GM12878 (cell line): Measurements from ENCODE around the gene LRIG2. TPM values are rescaled to one million over a fixed set of nuclear protein-coding genes. Genes with fewer than 3 reads are reported as not detected.

ENCODE experiments used
- ATAC-seq: fragments of 200-7000 bp; cut with Tn5 transposase; 3 replicates; pipeline ENCODE4 v1.9.1; 2020; ENCODE audit warnings: mild to moderate bottlenecking, moderate library complexity
- BruUV-seq: library from RNA; stranded (reverse); fragments of 400-500 nt; replicated peaks from 2 replicates; lab custom pipeline; 2021; lab: Mats Ljungman, UMichigan
- CTCF ChIA-PET: fragments of 300-600 bp; sonication (Branson Sonifier 250); formaldehyde crosslinking; extraction: SDS; loops from one replicate; lab custom pipeline; 2021; ENCODE audit warnings: inconsistent platforms; lab: Yijun Ruan, JAX
- POLR2A ChIA-PET: fragments of 350-600 bp; formaldehyde crosslinking; extraction: SDS; loops from one replicate; lab custom pipeline; 2021; ENCODE audit warnings: inconsistent platforms; lab: Charles Lee
- RAD21 ChIA-PET: fragments of 300-600 bp; sonication (Branson Sonifier 250); formaldehyde crosslinking; loops from one replicate; lab custom pipeline; 2023; ENCODE audit warnings: antibody characterized with exemption; ENCODE audit not compliant: unreplicated experiment; lab: Charles Lee
- SMC1A ChIA-PET: fragments of 300-600 bp; sonication (Branson Sonifier 250); formaldehyde crosslinking; loops from one replicate; lab custom pipeline; 2023; ENCODE audit not compliant: unreplicated experiment, uncharacterized antibody; lab: Charles Lee
- DNase-seq: peaks from one replicate; pipeline ENCODE4 v3.0.0-alpha.2; 2011; ENCODE audit warnings: low read depth, low spot score
- FAIRE-seq: peaks from 3 replicates; lab custom pipeline; 2011; peaks lifted over from hg19 to GRCh38; lab: Jason Lieb, UNC
- H2AFZ ChIP-seq: 2 replicates; pipeline ENCODE4 v1.6.0; 2011; ENCODE audit warnings: low read depth, low read length, control low read depth; ENCODE audit not compliant: control insufficient read depth
- H3K27ac ChIP-seq: 2 replicates; pipeline ENCODE4 v1.5.1; 2011; ENCODE audit warnings: control low read depth; ENCODE audit not compliant: control insufficient read depth, insufficient read depth
- H3K27me3 ChIP-seq, 2 experiments: replicated peaks in 1 of 2; 2 replicates each; pipeline versions ENCODE4 v1.6.0 to v1.6.1; 2011; ENCODE audit warnings: low read length in 1 of 2; ENCODE audit not compliant: control insufficient read depth in 2 of 2, insufficient read depth in 2 of 2
- H3K36me3 ChIP-seq, 2 experiments: 2 replicates each; pipeline ENCODE4 v1.5.1; 2011; ENCODE audit warnings: low read length in 1 of 2; ENCODE audit not compliant: control insufficient read depth in 2 of 2, insufficient read depth in 2 of 2
- H3K4me1 ChIP-seq: 2 replicates; pipeline ENCODE4 v1.6.1; 2011; ENCODE audit warnings: mild to moderate bottlenecking, low read length, moderate library complexity, mixed read lengths; ENCODE audit not compliant: control insufficient read depth, insufficient read depth
- H3K4me2 ChIP-seq: 2 replicates; pipeline ENCODE4 v1.6.0; 2011; ENCODE audit warnings: control low read depth; ENCODE audit not compliant: control insufficient read depth, insufficient read depth
- H3K4me3 ChIP-seq: fragments of 200-600 bp; sonication (generic); 2 replicates; pipeline ENCODE4 v1.5.1; 2016
- H3K79me2 ChIP-seq: 2 replicates; pipeline ENCODE4 v1.6.0; 2011; ENCODE audit warnings: low read length; ENCODE audit not compliant: control insufficient read depth, insufficient read depth
- H3K9ac ChIP-seq: 2 replicates; pipeline ENCODE4 v1.8.0; 2011; ENCODE audit warnings: low read length, control low read depth, mixed read lengths; ENCODE audit not compliant: control insufficient read depth, insufficient read depth
- H3K9me3 ChIP-seq: replicated peaks from 3 replicates; pipeline ENCODE4 v1.5.1; 2011; ENCODE audit warnings: mild to moderate bottlenecking, low read length; ENCODE audit not compliant: control insufficient read depth, insufficient read depth
- H4K20me1 ChIP-seq: 2 replicates; pipeline ENCODE4 v1.6.0; 2011; ENCODE audit not compliant: control insufficient read depth, insufficient read depth
- BCL11A ChIP-seq: IDR thresholded peaks from 2 replicates; pipeline ENCODE4 v1.6.1; 2011; ENCODE audit warnings: low read depth, low read length
- CTCF ChIP-seq, 3 experiments: IDR thresholded peaks in 2 of 3; conservative IDR thresholded peaks in 1 of 3; 2 replicates each; pipeline ENCODE4 v1.5.1; 2011; ENCODE audit warnings: low read depth in 3 of 3, low read length in 3 of 3, mild to moderate bottlenecking in 3 of 3, control low read depth in 2 of 3, moderate library complexity in 2 of 3, inconsistent platforms in 1 of 3, mixed read lengths in 1 of 3; ENCODE audit not compliant: control insufficient read depth in 2 of 3, insufficient read depth in 1 of 3; ENCODE audit errors: extremely low read depth in 1 of 3
- EP300 ChIP-seq, 2 experiments: fragments of 150-350 bp in 1 of 2; IDR thresholded peaks; 2 replicates each; pipeline ENCODE4 v1.6.1; 2011 to 2012; ENCODE audit warnings: low read depth in 2 of 2, low read length in 2 of 2, borderline replicate concordance in 1 of 2, improper control_type of control experiment in 1 of 2, inconsistent platforms in 1 of 2; ENCODE audit not compliant: control insufficient read depth in 1 of 2
- GATAD2B ChIP-seq: fragments of 450-650 bp; conservative IDR thresholded peaks from 2 replicates; pipeline ENCODE4 v1.6.1; 2017; ENCODE audit warnings: low read depth, mild to moderate bottlenecking, moderate library complexity
- NBN ChIP-seq: fragments of 450-650 bp; IDR thresholded peaks from 2 replicates; pipeline ENCODE4 v1.6.1; 2016
- POU2F2 ChIP-seq: IDR thresholded peaks from 3 replicates; pipeline ENCODE4 v1.6.1; 2011; ENCODE audit warnings: low read depth, mild to moderate bottlenecking, low read length, borderline replicate concordance
- RAD21 ChIP-seq: IDR thresholded peaks from 2 replicates; pipeline ENCODE4 v1.6.1; 2011; ENCODE audit warnings: mild to moderate bottlenecking, low read depth, low read length, moderate library complexity; ENCODE audit not compliant: insufficient read depth
- RFX5 ChIP-seq: IDR thresholded peaks from 2 replicates; pipeline ENCODE4 v1.6.1; 2011; ENCODE audit warnings: low read depth, low read length, improper control_type of control experiment
- SP1 ChIP-seq: IDR thresholded peaks from one replicate; pipeline ENCODE4 v1.6.1; 2011; ENCODE audit warnings: low read depth, low read length
- SPI1 ChIP-seq: IDR thresholded peaks from 2 replicates; pipeline ENCODE4 v1.6.1; 2011; ENCODE audit warnings: low read depth, mild to moderate bottlenecking, low read length, moderate library complexity, borderline replicate concordance; ENCODE audit not compliant: insufficient read depth
- SREBF2 ChIP-seq: IDR thresholded peaks from 2 replicates; pipeline ENCODE4 v1.6.1; 2012; ENCODE audit warnings: mild to moderate bottlenecking, low read length
- ZNF24 ChIP-seq: fragments of 450-650 bp; IDR thresholded peaks from 2 replicates; pipeline ENCODE4 v1.6.1; 2017; ENCODE audit warnings: antibody characterized with exemption, mild to moderate bottlenecking
- ZNF384 ChIP-seq: IDR thresholded peaks from 2 replicates; pipeline ENCODE4 v1.6.1; 2012; ENCODE audit warnings: low read depth, mild to moderate bottlenecking, low read length, improper control_type of control experiment, borderline replicate concordance
- WGBS: methylation state at CpG from one replicate; pipeline ENCODE4 v1.1.6; 2016; ENCODE audit warnings: low lambda C conversion rate; ENCODE audit not compliant: insufficient replicate concordance, insufficient coverage; ENCODE audit errors: missing lambda C conversion rate; 5-methylcytosine and 5-hydroxymethylcytosine counted together
- in situ Hi-C: fragments of 300-500 bp; cut with MboI; formaldehyde crosslinking; loops from 9 replicates; pipeline ENCODE4 v1.14.3; 2018; ENCODE audit warnings: mixed read lengths
- intact Hi-C: fragments of 100-400 bp; cut with micrococcal nuclease; formaldehyde crosslinking; loops from one replicate; pipeline ENCODE4 v1.14.2; 2022; ENCODE audit not compliant: unreplicated experiment
- polyA plus RNA-seq, 11 experiments: library from polyadenylated mRNA; depleted of rRNA in 4 of 11; unstranded in 6 of 11; stranded (reverse) in 5 of 11; fragments of >200 nt; fragmentation: Nextera tagmentation in 4 of 11; fragmentation: Illumina TruSeq in 1 of 11; extraction: Ambion mirVana in 4 of 11; extraction: Trizol in 1 of 11; gene quantifications; 1 replicate in 1 of 11; 2 replicates in 10 of 11; pipeline versions ENCODE4 v1.2.1 to v1.2.3, GENCODE V29; 2011 to 2016; ENCODE audit warnings: inconsistent platforms in 2 of 11, missing spikeins in 2 of 11, low read depth in 1 of 11
- total RNA-seq, 4 experiments: library from RNA; depleted of rRNA in 3 of 4; stranded (reverse); fragments of >200 nt in 3 of 4; fragmentation: Illumina TruSeq in 1 of 4; extraction: Trizol in 1 of 4; gene quantifications; 2 replicates each; pipeline versions ENCODE4 v1.2.1 to v1.2.3, GENCODE V29; 2013 to 2021
- TF ChIP-seq, protein P1 (sequence below): IDR thresholded peaks from 2 replicates; pipeline ENCODE4 v1.6.1; 2012; ENCODE audit warnings: improper control_type of control experiment, low read depth, low read length; ENCODE audit not compliant: insufficient replicate concordance

Gene LRIG2
- total and polyA plus RNA-seq, 10 of the 15 experiments (the other 5 are each of a cell fraction or from before 2014, with no cell fraction given) = 0.77 to 11.8 (median 5.1) TPM

DNA sequence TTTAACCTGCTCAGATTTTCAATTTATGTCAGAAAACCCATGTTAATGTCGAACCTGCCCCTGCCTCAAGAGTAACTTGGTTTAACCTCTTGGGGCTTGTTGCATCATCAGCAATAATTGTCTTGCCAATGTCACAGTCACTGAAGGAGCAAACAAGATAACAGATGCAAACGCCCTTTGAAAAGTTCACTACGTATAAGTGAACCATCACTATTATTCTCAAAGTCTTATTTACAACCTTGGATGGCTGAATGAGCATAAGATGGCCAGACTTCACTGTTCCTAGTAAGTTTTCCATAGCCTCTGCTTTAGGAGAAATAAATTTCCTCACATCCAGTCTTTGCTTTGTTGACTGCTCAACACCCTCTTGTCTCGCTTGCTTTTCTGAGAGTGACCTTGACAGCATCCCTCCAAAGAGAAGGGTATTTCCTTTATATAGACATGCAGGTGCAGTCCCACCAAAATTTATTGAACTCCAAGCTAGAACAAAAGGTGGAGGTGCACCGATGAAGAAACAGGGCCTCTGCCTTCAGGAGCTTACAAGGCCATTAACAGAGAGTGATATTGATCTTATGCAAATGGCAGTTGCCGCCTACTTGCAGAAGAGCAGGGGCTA, 749 bp upstream of the LRIG2 start:
- Histone ChIP-seq H3K4me3 (peak overlapping the region; percentile 91), H3K27me3 (no peaks in the 10 kb centered on the region), H3K4me1 (peaks cover 4% of the 10 kb centered on the region; the same call in 1 of the 2 replicates), H4K20me1 (no peaks in the 10 kb centered on the region), H3K9me3 (no peaks in the 10 kb centered on the region), H3K4me2 (peak overlapping the region; percentile 94), H3K27ac (0 out of 2 replicates have a peak overlapping the region, but pooled peaks have one; percentile 85), H2AFZ (peak overlapping the region; percentile 99), H3K9ac (peak overlapping the region; percentile 90), H3K36me3 (no peaks in the 10 kb centered on the region), H3K79me2 (peaks cover 21% of the 10 kb centered on the region)
- ChIA-PET SMC1A (interaction anchor here (0.7 to 3.1 kb wide), 28 partner anchors 13 to 798 kb away, joined by 3 to 27 read pairs (median 4); partner anchors contain the start of genes PPM1J and SLC16A1), POLR2A (interaction anchor here (0.5 to 1.5 kb wide), 12 partner anchors 9 to 1586 kb away, joined by 3 to 8 read pairs (median 3); partner anchors contain the start of genes PPM1J and SLC16A1), CTCF (interaction anchor here (0.7 to 3.7 kb wide), 85 partner anchors 11 to 714 kb away, joined by 3 to 100 read pairs (median 5); partner anchors contain the start of genes PPM1J and SLC16A1), RAD21 (interaction anchor here (0.7 to 2.3 kb wide), 28 partner anchors 13 to 681 kb away, joined by 3 to 27 read pairs (median 5); partner anchors contain the start of genes PPM1J and SLC16A1)
- intact Hi-C loops = loop anchor here (2.0 to 10.0 kb wide), 3 partner anchors 63 to 607 kb away; no protein-coding TSS in a partner anchor
- WGBS = 56% methylated on average over 6 of the region's 6 CpGs
- FAIRE-seq (no peak), ATAC-seq (no peak), DNase-seq (no peak)
- no TSS peak for BruUV-seq
- peak in 1 of 3 experiments; percentile 67; a peak in 2 of 6 replicates for TF ChIP-seq CTCF (IDR thresholded peaks at IDR 0.05 in 2 of 3, conservative IDR thresholded peaks at IDR 0.05 in 1 of 3; ENCODE audit: control insufficient read depth in 2 of 3, extremely low read depth in 1 of 3, insufficient read depth in 1 of 3, low read depth in 3 of 3, low read length in 3 of 3)
- no peak for TF ChIP-seq SREBF2
- no peak for TF ChIP-seq BCL11A
- TF ChIP-seq ZNF24 = no peak
- no peak for TF ChIP-seq EP300 (IDR thresholded peaks at IDR 0.05; ENCODE audit: borderline replicate concordance in 1 of 2, control insufficient read depth in 1 of 2, low read depth in 2 of 2, low read length in 2 of 2)
- TF ChIP-seq RFX5 = no peak
- no peak for TF ChIP-seq ZNF384
- no peak for TF ChIP-seq SPI1
- no peak for TF ChIP-seq SP1
- no peak for TF ChIP-seq GATAD2B
- TF ChIP-seq, protein P1, sequence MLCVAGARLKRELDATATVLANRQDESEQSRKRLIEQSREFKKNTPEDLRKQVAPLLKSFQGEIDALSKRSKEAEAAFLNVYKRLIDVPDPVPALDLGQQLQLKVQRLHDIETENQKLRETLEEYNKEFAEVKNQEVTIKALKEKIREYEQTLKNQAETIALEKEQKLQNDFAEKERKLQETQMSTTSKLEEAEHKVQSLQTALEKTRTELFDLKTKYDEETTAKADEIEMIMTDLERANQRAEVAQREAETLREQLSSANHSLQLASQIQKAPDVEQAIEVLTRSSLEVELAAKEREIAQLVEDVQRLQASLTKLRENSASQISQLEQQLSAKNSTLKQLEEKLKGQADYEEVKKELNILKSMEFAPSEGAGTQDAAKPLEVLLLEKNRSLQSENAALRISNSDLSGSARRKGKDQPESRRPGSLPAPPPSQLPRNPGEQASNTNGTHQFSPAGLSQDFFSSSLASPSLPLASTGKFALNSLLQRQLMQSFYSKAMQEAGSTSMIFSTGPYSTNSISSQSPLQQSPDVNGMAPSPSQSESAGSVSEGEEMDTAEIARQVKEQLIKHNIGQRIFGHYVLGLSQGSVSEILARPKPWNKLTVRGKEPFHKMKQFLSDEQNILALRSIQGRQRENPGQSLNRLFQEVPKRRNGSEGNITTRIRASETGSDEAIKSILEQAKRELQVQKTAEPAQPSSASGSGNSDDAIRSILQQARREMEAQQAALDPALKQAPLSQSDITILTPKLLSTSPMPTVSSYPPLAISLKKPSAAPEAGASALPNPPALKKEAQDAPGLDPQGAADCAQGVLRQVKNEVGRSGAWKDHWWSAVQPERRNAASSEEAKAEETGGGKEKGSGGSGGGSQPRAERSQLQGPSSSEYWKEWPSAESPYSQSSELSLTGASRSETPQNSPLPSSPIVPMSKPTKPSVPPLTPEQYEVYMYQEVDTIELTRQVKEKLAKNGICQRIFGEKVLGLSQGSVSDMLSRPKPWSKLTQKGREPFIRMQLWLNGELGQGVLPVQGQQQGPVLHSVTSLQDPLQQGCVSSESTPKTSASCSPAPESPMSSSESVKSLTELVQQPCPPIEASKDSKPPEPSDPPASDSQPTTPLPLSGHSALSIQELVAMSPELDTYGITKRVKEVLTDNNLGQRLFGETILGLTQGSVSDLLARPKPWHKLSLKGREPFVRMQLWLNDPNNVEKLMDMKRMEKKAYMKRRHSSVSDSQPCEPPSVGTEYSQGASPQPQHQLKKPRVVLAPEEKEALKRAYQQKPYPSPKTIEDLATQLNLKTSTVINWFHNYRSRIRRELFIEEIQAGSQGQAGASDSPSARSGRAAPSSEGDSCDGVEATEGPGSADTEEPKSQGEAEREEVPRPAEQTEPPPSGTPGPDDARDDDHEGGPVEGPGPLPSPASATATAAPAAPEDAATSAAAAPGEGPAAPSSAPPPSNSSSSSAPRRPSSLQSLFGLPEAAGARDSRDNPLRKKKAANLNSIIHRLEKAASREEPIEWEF = peak; percentile 18
- peak; percentile 98; the same call in 2 of the 3 replicates for TF ChIP-seq POU2F2
- TF ChIP-seq NBN = no peak
- peak; percentile 42; the same call in 1 of the 2 replicates for TF ChIP-seq RAD21
- in situ Hi-C loops = no loop called here
